Colonic mucosa (tissue), 4 donors: ENCODE measurements around the gene NOL4. TPM values are rescaled to one million over a fixed set of nuclear protein-coding genes. Genes with fewer than 3 reads are reported as not detected.
"Not testable (repeated sequence)": the region's sequence is repeated elsewhere in the genome, so short reads cannot be mapped to it uniquely, and the experiment has no call there.

Source experiments
- DNase-seq: peaks from one replicate; pipeline ENCODE4 v3.0.0-alpha.2; 2020
- H3K27ac ChIP-seq: fragments of 200-600 bp; one replicate; pipeline ENCODE4 v1.8.0; 2021
- H3K27me3 ChIP-seq: fragments of 200-600 bp; one replicate; pipeline ENCODE4 v1.8.0; 2021
- H3K36me3 ChIP-seq: fragments of 200-600 bp; one replicate; pipeline ENCODE4 v1.8.0; 2021
- H3K4me1 ChIP-seq: fragments of 200-600 bp; one replicate; pipeline ENCODE4 v1.8.0; 2021; ENCODE audit warnings: mild to moderate bottlenecking
- H3K4me3 ChIP-seq: fragments of 200-600 bp; one replicate; pipeline ENCODE4 v1.8.0; 2021
- H3K9ac ChIP-seq, 2 donors: one replicate each; pipeline ENCODE4 v1.7.0; 2013; ENCODE audit warnings: control low read depth in 2 of 2, low read depth in 2 of 2, low read length in 2 of 2
- H3K9me3 ChIP-seq: fragments of 200-600 bp; one replicate; pipeline ENCODE4 v1.8.0; 2021
- intact Hi-C: fragments of 100-400 bp; cut with DNase I; formaldehyde crosslinking; loops from one replicate; pipeline ENCODE4 v1.14.1; 2022
- total RNA-seq, 2 donors: library from RNA; stranded (reverse); fragmentation: NEBNext Ultra II Directional in 1 of 2; extraction: Animal tissue kit (Norgen Biotek cat#: 25700) in 1 of 2; gene quantifications; one replicate each; pipeline ENCODE4 v1.2.1, GENCODE V29; 2021
- TF ChIP-seq, protein P1 (sequence below): fragments of 200-600 bp; IDR thresholded peaks from one replicate; pipeline ENCODE4 v1.8.0; 2022; ENCODE audit warnings: antibody characterized with exemption, mild to moderate bottlenecking
- donor health status: healthy.
- donor health status: DM: no; HTN: no; CAD: no.
- donor health status: DM: no; HTN: no; CAD: no.

Gene NOL4, protein sequence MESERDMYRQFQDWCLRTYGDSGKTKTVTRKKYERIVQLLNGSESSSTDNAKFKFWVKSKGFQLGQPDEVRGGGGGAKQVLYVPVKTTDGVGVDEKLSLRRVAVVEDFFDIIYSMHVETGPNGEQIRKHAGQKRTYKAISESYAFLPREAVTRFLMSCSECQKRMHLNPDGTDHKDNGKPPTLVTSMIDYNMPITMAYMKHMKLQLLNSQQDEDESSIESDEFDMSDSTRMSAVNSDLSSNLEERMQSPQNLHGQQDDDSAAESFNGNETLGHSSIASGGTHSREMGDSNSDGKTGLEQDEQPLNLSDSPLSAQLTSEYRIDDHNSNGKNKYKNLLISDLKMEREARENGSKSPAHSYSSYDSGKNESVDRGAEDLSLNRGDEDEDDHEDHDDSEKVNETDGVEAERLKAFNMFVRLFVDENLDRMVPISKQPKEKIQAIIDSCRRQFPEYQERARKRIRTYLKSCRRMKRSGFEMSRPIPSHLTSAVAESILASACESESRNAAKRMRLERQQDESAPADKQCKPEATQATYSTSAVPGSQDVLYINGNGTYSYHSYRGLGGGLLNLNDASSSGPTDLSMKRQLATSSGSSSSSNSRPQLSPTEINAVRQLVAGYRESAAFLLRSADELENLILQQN
- 1 to 10 TPM; 1.3 to 1.5 TPM for total RNA-seq

DNA sequence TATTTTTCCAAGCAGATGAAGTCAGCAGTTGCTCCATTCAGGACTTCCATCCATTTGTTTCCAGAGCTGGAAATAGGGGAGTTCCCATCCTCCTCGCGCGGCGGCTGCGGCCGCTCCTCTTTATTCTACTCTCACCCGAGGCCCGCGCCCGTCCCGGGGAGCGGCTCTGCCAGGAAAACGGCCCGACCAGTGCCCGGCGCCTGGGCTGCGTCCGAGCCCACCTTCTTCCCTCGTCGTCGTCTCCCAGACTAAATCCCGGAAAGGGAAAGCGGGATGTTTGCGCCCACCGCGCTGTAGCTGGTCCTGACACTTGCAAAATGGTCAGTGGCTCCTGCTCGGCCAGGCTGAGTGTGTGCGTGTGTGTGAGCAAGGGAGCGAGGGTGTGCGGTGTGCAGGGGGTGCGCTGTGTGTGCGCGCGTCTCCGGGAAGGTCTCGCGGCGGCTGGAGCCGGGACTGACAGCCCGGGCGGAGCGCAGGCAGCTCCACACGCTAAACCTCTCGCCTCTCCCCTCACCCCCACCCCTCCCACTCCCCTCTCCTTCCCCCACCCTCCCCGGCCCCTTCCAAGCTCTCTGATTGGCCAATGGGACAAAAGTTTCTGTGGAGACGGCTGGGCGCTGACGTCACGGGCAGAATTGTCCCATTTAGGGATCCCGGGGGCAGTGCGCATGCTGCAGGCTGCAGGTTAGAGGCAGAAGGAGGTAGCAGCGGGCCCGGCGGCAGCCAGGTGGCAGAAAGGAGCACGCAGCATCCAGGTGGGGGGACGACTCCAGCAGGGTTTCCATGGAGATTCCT, at the start of gene NOL4:
TSS of gene NOL4 (minus strand) at position 491 of the 795 bp plus-strand sequence. CDS start 1,660 bp downstream, outside the sequence.
- Histone ChIP-seq H3K9ac (no peak within 1 kb of the TSS), H3K36me3 (no peaks in the 10 kb centered on the region), H3K27ac (no peak within 1 kb of the TSS), H3K27me3 (peaks cover 26% of the 10 kb centered on the region), H3K9me3 (no peaks in the 10 kb centered on the region), H3K4me3 (peak within 1 kb of the TSS; percentile 42), H3K4me1 (peaks cover 9% of the 10 kb centered on the region)
- peak; percentile 71 for DNase-seq
- TF ChIP-seq, protein P1, sequence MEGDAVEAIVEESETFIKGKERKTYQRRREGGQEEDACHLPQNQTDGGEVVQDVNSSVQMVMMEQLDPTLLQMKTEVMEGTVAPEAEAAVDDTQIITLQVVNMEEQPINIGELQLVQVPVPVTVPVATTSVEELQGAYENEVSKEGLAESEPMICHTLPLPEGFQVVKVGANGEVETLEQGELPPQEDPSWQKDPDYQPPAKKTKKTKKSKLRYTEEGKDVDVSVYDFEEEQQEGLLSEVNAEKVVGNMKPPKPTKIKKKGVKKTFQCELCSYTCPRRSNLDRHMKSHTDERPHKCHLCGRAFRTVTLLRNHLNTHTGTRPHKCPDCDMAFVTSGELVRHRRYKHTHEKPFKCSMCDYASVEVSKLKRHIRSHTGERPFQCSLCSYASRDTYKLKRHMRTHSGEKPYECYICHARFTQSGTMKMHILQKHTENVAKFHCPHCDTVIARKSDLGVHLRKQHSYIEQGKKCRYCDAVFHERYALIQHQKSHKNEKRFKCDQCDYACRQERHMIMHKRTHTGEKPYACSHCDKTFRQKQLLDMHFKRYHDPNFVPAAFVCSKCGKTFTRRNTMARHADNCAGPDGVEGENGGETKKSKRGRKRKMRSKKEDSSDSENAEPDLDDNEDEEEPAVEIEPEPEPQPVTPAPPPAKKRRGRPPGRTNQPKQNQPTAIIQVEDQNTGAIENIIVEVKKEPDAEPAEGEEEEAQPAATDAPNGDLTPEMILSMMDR = peak; percentile 34
- intact Hi-C loops = no loop called here

DNA sequence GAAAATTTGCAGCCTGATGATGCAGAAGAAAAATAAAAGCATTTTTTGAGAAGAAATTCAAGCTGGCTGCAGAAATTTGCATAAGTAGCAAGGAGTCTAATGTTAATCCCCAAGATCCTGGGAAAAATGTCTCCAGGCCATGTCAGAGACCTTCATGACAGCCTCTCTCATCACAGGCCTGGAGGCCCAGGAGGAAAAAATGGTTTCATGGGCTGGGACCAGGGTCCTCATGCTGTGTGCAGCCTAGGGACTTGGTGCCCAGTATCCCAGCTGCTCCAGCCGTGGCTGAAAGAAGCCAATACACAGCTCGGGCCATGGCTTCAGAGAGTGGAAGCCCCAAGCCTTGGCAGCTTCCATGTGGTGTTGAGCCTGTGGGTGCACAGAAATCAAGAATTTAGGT, 41.3 kb upstream of the NOL4 start:
- H3K27ac ChIP-seq, H3K9ac ChIP-seq, DNase-seq, H3K27me3 ChIP-seq, intact Hi-C loops, H3K4me1 ChIP-seq, H3K9me3 ChIP-seq, H3K36me3 ChIP-seq, H3K4me3 ChIP-seq: not testable (repeated sequence)

DNA sequence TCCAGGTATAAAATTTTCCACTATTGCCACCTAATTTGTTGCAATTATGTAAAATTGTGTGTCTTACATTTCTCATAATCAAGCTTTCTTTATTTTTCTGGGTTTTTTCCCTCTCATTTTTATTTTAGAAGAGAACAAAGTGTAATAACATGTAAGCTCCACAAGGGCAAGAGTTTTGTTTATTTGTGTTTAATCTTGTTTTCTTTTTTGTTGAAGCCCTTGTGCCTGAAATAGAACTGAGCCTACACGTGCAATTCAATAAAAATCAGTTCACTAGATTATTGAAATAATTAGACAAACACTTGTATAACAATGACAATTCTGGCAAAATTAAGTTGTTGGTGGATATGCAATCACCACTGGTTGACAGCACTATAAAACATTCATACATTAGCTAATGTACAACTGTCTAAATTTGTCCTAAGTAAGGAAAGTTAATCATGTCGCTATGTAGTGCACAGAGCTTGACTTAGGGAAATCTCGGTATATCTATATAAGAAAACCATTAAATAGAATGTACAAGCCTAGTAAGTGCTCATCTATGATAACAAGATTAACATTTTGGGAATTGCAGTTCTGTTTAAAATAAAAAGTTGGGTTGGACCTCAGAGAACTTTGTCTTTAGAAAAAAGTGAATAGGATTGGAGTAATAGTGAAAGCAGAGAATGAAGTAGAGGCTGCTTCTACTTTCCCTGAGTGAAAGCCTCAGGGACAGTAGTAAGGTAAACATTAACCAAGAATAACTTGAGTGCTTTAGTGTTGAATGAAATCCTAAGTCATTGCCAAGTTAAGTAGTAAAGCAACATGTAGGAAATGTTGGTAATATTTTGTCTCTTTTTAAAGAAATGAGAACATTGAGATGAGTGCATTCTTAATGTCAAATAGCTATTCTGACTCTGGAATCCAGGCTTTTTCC, 37.4 kb upstream of the NOL4 start:
- Histone ChIP-seq H3K4me3 (no peak overlapping the region), H3K27ac (no peak overlapping the region), H3K4me1 (no peaks in the 10 kb centered on the region), H3K9ac (no peak overlapping the region), H3K36me3 (no peaks in the 10 kb centered on the region), H3K9me3 (no peaks in the 10 kb centered on the region), H3K27me3 (no peaks in the 10 kb centered on the region)
- no peak for DNase-seq
- intact Hi-C loops = no loop called here
- TF ChIP-seq, protein P1 = no peak

DNA sequence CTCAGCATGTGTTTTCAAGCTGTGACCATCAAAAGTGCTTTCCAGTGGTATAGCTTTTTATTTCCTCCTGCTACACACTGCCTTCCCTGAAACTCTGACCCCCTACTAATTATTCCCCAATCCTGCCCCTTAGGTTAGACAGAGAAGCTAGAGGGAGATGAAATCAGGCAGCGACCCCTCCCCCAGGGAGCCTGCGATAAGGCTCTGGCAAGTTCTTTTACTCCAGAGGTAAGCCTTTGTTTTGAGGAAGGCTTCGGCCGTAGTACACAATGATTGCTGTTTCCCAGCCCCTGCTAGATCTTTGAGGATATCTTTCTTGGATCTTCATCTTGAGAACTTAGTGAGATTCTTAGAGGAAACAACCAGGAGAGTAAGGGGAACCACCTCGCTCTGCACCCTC, 33.5 kb upstream of the NOL4 start:
- Histone ChIP-seq H3K36me3 (no peaks in the 10 kb centered on the region), H3K4me3 (no peak overlapping the region), H3K4me1 (no peaks in the 10 kb centered on the region), H3K27me3 (no peaks in the 10 kb centered on the region), H3K27ac (no peak overlapping the region), H3K9me3 (no peaks in the 10 kb centered on the region), H3K9ac (no peak overlapping the region)
- intact Hi-C loops = no loop called here
- TF ChIP-seq, protein P1 = no peak
- no peak for DNase-seq

DNA sequence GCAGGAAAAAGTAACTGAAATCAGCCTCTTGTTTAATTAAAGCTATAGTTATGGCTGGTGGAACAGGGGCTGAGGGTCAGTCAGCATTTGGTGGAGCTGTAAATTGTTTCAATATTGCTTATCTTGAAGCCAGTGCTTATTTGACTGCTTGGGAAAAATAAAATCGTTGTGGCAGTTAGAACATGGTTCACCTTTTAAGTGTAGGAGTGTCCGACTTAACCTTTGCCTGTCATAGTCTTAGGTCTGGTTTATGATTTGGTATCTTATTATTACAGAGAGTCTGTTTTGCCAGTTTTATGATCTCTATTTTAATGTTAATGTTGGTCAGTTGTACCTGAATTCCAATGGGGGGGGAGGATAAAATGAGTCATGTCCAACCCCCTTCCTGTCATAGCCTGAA, 27.2 kb upstream of the NOL4 start:
- H3K4me1 ChIP-seq = no peaks in the 10 kb centered on the region
- intact Hi-C loops = no loop called here
- TF ChIP-seq, protein P1 = no peak
- H3K27ac ChIP-seq = no peak overlapping the region
- DNase-seq = no peak
- no peaks in the 10 kb centered on the region for H3K9me3 ChIP-seq
- no peak overlapping the region for H3K9ac ChIP-seq
- no peaks in the 10 kb centered on the region for H3K27me3 ChIP-seq
- H3K36me3 ChIP-seq = no peaks in the 10 kb centered on the region
- H3K4me3 ChIP-seq = no peak overlapping the region
